Stimulated activated CD4-positive, alpha-beta T cell treated with anti-CD3 and anti-CD28 coated beads, Interleukin-2, amount 100 ng/mL, for 24 hours (primary cell): Measurements from ENCODE around the gene HCRT.
"Not testable (repeated sequence)": the region's sequence is repeated elsewhere in the genome, so short reads cannot be mapped to it uniquely, and the experiment has no call there.

Source experiments
- DNase-seq, 2 donors: peaks; one replicate each; pipeline ENCODE4 v3.0.0-alpha.2; 2020

Gene HCRT

GRCh38 chr17:42179335-42179734 lies 5.9 kb downstream of the HCRT start:
- no peak for DNase-seq

DNA sequence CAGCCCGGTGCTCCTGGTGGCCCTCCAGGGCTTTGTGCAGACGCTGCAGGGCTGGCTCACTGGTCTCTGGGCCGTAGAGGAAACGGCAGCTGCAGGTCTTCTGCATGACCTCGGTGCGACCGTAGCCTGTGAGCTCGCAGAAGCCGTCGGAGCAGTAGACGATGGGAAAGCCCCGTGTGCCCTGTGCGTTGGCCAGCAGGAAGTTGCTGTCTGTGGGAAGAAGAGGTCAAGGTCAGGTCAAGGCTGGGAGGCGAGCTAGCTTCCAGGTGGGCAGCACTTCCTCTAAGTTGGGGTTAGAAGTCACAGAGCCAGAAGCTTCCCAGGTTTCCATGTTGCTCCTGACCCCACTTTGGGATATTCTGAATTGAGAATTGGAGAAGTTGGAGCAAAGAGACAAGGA lies 6.4 kb downstream of the HCRT start:
- peak in 1 of 2 donors; percentile 21 for DNase-seq

- DNase-seq = no peak
Measured at GRCh38 chr17:42177684-42178083, 7.6 kb downstream of the HCRT start.

GRCh38 chr17:42174126-42174783 lies 11.0 kb downstream of the HCRT start:
- no peak for DNase-seq

- no peak for DNase-seq
Measured at GRCh38 chr17:42171831-42172230, 13.4 kb downstream of the HCRT start.

- no peak for DNase-seq
Measured at GRCh38 chr17:42169351-42169750, 15.9 kb downstream of the HCRT start.

- DNase-seq = no peak
Measured at GRCh38 chr17:42167807-42168206, 17.4 kb downstream of the HCRT start.

GRCh38 chr17:42166196-42166763 lies 19.0 kb downstream of the HCRT start:
- DNase-seq = no peak

DNA sequence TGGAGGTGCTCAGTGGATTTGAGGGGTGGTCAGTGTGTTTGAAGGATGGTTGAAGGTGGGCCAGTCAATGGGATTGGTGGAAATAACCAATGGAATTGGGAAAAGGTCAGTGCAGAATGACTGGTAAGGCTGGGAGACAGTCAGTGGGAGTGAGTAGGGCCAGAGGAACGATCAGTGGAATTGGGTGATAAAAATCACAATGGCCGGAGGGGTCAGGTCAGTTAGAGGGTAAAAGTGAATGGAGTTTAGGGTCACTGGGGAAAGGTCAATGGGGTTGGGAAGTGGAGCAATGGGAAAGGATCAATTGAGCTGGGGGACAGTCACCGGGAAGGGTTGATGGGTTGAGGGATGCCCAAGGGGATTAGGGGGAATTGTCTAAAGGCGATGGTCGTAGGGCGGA lies 19.5 kb downstream of the HCRT start:
- no peak for DNase-seq

DNA sequence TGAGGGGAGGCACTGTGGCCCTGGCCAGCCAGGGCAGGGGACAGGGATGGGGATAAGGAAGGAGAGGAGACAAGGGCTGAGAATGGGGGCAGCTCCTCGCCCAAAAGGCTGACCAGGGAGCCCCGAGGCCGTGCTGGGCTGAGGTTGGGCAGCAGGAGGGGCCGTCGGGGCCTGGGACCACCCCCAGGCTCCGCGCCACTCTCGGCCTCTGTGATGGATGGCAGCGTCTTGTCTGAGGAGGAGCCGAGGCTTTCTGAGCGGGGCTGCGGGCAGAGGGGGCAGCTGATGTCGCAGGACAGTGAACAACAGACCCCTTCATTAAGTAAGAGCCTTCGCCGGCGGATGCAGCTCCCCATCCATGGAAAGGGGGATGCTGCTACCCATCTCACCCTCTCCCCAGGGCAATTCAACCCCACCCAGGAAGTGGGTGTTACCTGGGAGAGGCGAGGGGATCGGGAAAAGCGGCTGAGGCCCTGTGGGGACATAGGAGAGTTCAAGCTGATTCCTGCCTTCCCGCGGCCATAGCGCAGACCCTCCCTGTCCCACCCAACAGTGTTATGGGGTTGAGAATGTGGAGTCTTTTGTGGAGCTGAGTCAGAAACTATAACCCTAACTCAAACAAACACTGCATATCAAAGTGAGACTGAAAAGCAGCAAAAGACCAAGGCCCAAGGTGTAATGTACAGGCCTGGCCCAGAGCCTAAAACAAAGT lies 21.4 kb downstream of the HCRT start:
- DNase-seq = no peak

DNA sequence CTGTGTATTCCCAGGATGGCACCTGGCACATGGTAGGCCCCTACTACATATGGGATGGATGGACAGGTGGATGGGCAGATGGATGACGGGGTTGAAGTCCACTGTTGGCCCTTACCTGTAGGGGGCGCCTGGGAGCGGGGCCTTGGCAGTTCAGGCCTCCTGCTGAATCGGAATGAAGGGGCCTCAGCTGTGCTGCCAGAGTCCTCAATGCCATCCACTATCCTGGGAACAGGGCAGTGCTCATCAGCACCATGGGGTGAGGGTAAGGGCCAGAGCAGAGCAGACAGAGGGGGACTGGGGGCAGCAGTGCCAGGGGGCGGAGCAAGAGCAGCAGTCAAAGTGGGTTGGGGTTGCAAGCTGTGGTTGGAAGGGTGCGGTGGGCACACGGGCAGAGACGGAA lies 22.1 kb downstream of the HCRT start:
- peak; percentile 62 to 68 for DNase-seq

- no peak for DNase-seq
Measured at GRCh38 chr17:42160531-42160910, 24.7 kb downstream of the HCRT start.

- no peak for DNase-seq
Measured at GRCh38 chr17:42159796-42160530, 25.3 kb downstream of the HCRT start.

DNA sequence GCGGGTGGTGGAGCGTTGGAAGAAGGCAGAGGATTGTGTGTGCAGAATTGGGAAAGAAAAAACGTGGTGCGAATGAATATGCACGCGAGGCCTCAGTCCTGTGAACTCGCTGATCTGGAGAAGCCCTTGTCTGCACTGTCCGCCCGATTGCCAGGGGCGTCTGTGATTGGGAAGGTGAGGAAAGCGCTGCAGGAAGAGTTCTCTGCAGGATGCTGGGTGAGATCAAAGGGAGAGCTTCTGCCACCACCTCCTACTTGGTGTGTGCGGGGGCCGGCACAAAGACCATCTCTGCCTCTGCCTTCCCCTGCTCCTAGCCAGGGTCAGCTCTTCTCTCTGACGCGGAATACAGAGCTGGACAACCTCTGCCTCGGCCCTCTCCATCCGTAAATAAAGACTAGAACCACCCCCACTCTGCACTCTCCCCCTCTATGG lies 29.6 kb downstream of the HCRT start:
- no peak for DNase-seq

DNA sequence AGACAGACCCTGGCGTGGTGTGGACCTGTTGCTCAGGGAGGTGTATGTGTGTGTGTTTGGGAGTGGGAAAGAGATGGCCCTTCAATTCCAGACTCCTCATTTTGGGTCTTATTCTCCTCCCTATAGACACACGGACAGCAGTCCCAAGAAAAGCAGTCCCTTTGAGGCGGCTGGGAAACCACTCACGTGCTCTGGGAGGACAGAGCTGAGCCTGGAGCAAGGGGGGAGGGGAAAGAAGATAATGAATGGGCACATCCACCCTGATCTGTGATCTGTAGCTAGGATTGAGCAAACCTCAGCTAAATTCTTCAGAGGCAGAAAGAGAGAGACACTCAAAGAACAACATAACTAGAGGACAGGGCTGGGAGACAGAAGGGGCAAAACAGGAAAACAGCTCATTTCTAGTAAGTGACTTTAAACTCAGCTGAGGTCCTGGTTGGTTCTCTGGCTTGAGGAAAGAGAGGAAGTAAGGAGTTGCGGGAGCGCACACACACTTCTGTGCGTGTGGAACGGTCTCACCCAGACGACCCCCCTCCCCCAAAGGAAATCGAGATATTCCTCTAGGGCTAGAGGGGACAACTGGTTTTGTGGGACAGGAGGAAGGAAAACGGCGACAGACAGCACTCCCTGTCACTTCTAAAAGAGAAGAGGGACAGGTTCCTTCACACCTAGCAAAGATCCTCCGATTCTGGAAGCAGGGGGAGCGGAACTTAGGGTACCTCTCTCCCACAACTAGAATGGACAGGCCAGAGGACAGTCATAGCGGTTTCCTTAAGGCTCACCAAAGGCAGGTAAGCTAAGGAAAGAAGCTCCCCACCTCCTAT lies 31.1 kb downstream of the HCRT start:
- no peak for DNase-seq

DNA sequence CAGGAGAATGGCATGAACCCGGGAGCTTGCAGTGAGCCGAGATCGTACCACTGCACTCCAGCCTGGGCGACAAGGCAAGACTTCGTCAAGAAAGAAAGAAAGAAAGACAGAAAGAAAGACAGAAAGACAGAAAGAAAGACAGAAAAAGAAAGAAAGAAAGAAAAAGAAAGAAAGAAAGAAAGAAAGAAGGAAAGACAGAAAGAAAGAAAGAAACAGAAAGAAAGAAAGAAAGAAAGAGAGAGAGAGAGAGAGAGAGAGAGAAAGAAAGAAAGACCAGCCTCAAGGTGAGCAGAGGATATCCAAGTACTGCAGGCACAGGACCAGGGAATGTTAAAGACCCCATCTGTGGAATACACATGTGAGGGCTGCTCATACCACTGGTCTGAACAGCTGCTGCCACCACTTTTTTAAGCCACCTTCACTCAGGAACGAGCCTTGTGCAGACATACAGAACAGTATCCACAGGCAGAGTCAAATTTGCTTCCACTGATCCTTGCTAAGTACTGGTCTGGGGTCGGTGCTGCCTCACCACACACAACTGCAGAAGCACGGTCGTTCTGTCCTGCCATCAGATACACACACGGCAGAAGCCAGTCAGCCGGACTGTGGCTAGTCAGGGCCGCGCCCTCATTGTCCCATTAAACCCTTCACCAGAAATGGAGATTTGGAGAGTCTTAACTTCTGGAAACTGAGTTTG lies 38.2 kb downstream of the HCRT start:
- no peak for DNase-seq

DNA sequence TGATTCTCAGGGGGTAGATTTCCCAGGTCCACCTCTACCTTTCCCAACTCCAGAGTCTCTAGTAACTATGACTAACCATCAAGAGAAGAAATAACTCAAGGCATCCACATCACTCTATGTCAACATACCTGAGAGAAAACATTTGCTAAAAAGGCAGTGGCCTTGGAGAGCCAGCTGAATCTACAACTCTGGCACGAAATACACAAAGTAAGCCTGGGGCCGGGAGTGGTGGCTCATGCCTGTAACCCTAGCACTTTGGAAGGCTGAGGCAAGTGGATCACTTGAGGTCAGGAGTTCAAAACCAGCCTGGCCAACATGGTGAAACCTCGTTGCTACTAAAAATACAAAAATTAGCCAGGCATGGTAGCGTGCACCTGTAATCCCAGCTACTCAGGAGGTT lies 42.1 kb downstream of the HCRT start:
- not testable (repeated sequence) for DNase-seq

GRCh38 chr17:42142371-42142896 lies 42.8 kb downstream of the HCRT start:
- no peak for DNase-seq

- DNase-seq = no peak
Measured at GRCh38 chr17:42141382-42141781, 43.9 kb downstream of the HCRT start.

GRCh38 chr17:42140690-42141089 lies 44.6 kb downstream of the HCRT start:
- not testable (repeated sequence) for DNase-seq

DNA sequence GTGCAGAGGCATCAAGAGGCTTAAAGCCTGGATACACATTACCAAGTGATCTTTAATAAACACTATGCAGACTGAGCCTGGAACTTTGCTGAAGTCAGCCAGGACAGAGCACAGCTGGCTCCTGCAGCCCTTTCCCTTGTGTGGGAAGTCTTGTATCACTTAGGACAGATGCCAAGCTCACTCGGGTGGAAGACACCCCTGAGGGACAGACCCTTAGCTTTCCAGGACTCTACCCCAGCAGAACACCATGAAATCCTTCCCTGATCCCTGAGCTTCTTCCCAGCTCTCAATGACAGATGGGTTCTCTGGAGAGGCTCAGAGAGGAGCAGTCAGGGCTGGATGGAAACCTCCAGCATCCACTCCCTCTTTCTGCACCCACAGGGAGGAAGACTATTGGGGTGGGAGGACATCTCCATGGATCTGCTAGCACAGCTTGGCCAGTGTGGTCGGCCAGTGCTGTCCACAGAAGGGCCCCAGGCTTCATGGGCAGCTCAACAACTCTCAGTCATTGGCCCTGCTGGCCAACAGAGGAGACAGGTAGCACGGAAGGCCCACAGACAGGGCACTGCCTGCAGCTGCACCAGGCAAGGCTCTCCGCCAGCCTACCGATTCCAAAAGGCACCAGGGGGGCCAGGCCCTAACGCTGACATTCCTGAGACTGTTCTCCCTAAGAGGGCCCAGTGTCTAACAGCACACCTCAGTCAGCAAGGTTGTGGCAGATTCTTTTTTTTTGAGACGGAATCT lies 46.3 kb downstream of the HCRT start:
- no peak for DNase-seq
